Adrenal gland (tissue), 12 donors: ENCODE results near the gene SF3B3. TPM values are rescaled to one million over a fixed set of nuclear protein-coding genes. Genes with fewer than 3 reads are reported as not detected.
"Not testable (repeated sequence)": the region's sequence is repeated elsewhere in the genome, so short reads cannot be mapped to it uniquely, and the experiment has no call there.

Source experiments
- DNase-seq, 7 donors: peaks; one replicate each; pipeline ENCODE4 v3.0.0-alpha.2; 2019 to 2020
- H3K27ac ChIP-seq, 5 donors: fragments of 200-600 bp; sonication (generic) in 4 of 5; 1 replicate in 3 of 5; 2 replicates in 2 of 5; pipeline versions ENCODE4 v1.5.1 to v1.8.0; 2016 to 2020; ENCODE audit warnings: mild to moderate bottlenecking in 1 of 5
- H3K27me3 ChIP-seq: fragments of 200-600 bp; 2 replicates; pipeline ENCODE4 v1.8.0; 2021
- H3K36me3 ChIP-seq, 2 donors: fragments of 200-600 bp; replicated peaks in 1 of 2; 1 replicate in 1 of 2; 2 replicates in 1 of 2; pipeline versions ENCODE4 v1.5.1 to v1.8.0; 2018 to 2022
- H3K4me1 ChIP-seq, 2 donors: fragments of 200-600 bp; replicated peaks in 1 of 2; 1 replicate in 1 of 2; 2 replicates in 1 of 2; pipeline versions ENCODE4 v1.5.1 to v1.8.0; 2018 to 2021
- H3K4me3 ChIP-seq, 4 donors: fragments of 200-600 bp; sonication (generic) in 3 of 4; one replicate each; pipeline ENCODE4 v1.5.1; 2016 to 2018
- H3K9me3 ChIP-seq, 3 donors: fragments of 200-600 bp; sonication (generic) in 1 of 3; replicated peaks in 1 of 3; 1 replicate in 2 of 3; 2 replicates in 1 of 3; pipeline versions ENCODE4 v1.5.1 to v1.8.0; 2016 to 2021
- CTCF ChIP-seq, 6 experiments: fragments of 450-650 bp in 4 of 6; fragments of 200-600 bp in 2 of 6; sonication (generic) in 1 of 6; IDR thresholded peaks; 1 replicate in 5 of 6; 2 replicates in 1 of 6; pipeline versions ENCODE4 v1.5.1 to v1.8.0; 2016 to 2021; ENCODE audit warnings: antibody characterized with exemption in 6 of 6, mild to moderate bottlenecking in 2 of 6, moderate library complexity in 1 of 6
- POLR2A ChIP-seq, 2 donors: fragments of 450-650 bp; IDR thresholded peaks; one replicate each; pipeline ENCODE4 v1.6.1; 2017; ENCODE audit warnings: antibody characterized with exemption in 2 of 2, mild to moderate bottlenecking in 2 of 2, moderate library complexity in 1 of 2
- WGBS, 4 donors: extraction: QIAGEN DNeasy Blood & Tissue Kit in 2 of 4; methylation state at CpG; one replicate each; pipeline versions ENCODE4 v1.1.5 to v1.1.7; 2013 to 2017; 5-methylcytosine and 5-hydroxymethylcytosine counted together
- intact Hi-C, 2 donors: fragments of 100-400 bp; cut with DNase I; formaldehyde crosslinking; loops; one replicate each; pipeline versions ENCODE4 v1.14.1 to v1.15.0; 2022 to 2023
- polyA plus RNA-seq, 3 donors: library from polyadenylated mRNA; stranded (reverse); fragments of 200-250 nt in 2 of 3; fragments of 350-450 nt in 1 of 3; fragmentation: Illumina TruSeq in 1 of 3; extraction: RNeasy Lipid Tissue Mini Kit (QIAGEN cat#74804) in 1 of 3; gene quantifications; one replicate each; pipeline ENCODE4 v1.2.3, GENCODE V29; 2013 to 2014
- total RNA-seq, 9 donors: library from RNA; depleted of rRNA in 4 of 9; stranded (reverse); fragments of >200 nt in 4 of 9; fragments of 120-200 nt in 1 of 9; fragmentation: NEBNext Ultra II Directional in 1 of 9; extraction: Animal tissue kit (Norgen Biotek cat#: 25700) in 1 of 9; gene quantifications; one replicate each; pipeline versions ENCODE4 v1.1.0 to v1.2.4, GENCODE V29; 2013 to 2023
- donor health status: healthy with polysubstance abuse.
- donor health status: Bipolar disorder and iron deficiency.
- donor health status: DM: yes; HTN: yes; CAD: no.
- donor health status: DM: no; HTN: no; CAD: no.
- donor health status: DM: no; HTN: no; CAD: no.
- donor health status: DM: yes; HTN: yes; CAD: no.

The SF3B3 gene
- total and polyA plus RNA-seq, 12 donors: 66.2 to 242 (median 139) TPM

GRCh38 chr16:70529051-70529777 lies 5.6 kb downstream of the SF3B3 start:
- Histone ChIP-seq H3K4me1 (peaks cover 10 to 50% of the 10 kb centered on the region in 2 donors), H3K36me3 (peaks cover 0 to 75% of the 10 kb centered on the region in 2 donors), H3K4me3 (no peak overlapping the region), H3K27ac (peak overlapping the region in 2 of 5 donors; percentile 0 to 33), H3K27me3 (no peaks in the 10 kb centered on the region), H3K9me3 (no peaks in the 10 kb centered on the region)
- intact Hi-C loops: no loop called here
- TF ChIP-seq CTCF (IDR thresholded peaks at IDR 0.05) (peak; percentile 47 to 74 (median 61)), POLR2A (IDR thresholded peaks at IDR 0.05) (no peak)
- no peak for DNase-seq
- WGBS, 4 donors: 56 to 70% (median 61%) methylated on average over 8 of the region's 8 CpGs

- not testable (repeated sequence) for DNase-seq, H3K27me3 ChIP-seq, H3K4me3 ChIP-seq, H3K9me3 ChIP-seq, H3K27ac ChIP-seq
- intact Hi-C loops: loop anchor here (5.0 to 10.0 kb wide), 3 partner anchors 122 to 235 kb away; no protein-coding TSS in a partner anchor
- Histone ChIP-seq H3K36me3 (peaks cover 0 to 82% of the 10 kb centered on the region in 2 donors), H3K4me1 (peaks cover 8 to 47% of the 10 kb centered on the region in 2 donors)
- 73 to 94% (median 86%) methylated on average over 3 to 7 of the region's 7 CpGs for WGBS, 4 donors
These were observed 6.3 kb downstream of the SF3B3 start for GRCh38 chr16:70529954-70530353.

GRCh38 chr16:70534971-70535370 lies 11.4 kb downstream of the SF3B3 start:
- 78 to 93% (median 87%) methylated on average over 2 of the region's 2 CpGs for WGBS, 4 donors
- TF ChIP-seq POLR2A (IDR thresholded peaks at IDR 0.05) (no peak), CTCF (IDR thresholded peaks at IDR 0.05) (no peak)
- DNase-seq: no peak
- Histone ChIP-seq H3K4me1 (peaks cover 0 to under 1% of the 10 kb centered on the region in 2 donors), H3K27ac (no peak overlapping the region), H3K9me3 (no peaks in the 10 kb centered on the region), H3K36me3 (peaks cover 0 to 99% of the 10 kb centered on the region in 2 donors), H3K4me3 (no peak overlapping the region), H3K27me3 (no peaks in the 10 kb centered on the region)
- intact Hi-C loops: loop anchor here (5.0 to 10.0 kb wide), 3 partner anchors 117 to 230 kb away; no protein-coding TSS in a partner anchor

- intact Hi-C loops: no loop called here
- Histone ChIP-seq H3K27me3 (no peaks in the 10 kb centered on the region), H3K27ac (no peak overlapping the region), H3K9me3 (no peaks in the 10 kb centered on the region), H3K36me3 (peaks cover 0 to 100% of the 10 kb centered on the region in 2 donors), H3K4me3 (no peak overlapping the region), H3K4me1 (peaks cover 0 to 10% of the 10 kb centered on the region in 2 donors)
- DNase-seq: no peak
- TF ChIP-seq CTCF (IDR thresholded peaks at IDR 0.05): no peak
- no peak for TF ChIP-seq POLR2A (IDR thresholded peaks at IDR 0.05)
- 56 to 60% (median 58%) methylated on average over 3 of the region's 3 CpGs for WGBS, 4 donors
These were observed 17.4 kb downstream of the SF3B3 start for GRCh38 chr16:70540994-70541393.
